KOPT-K1 (cell line): Measurements from ENCODE around the gene TSPAN33.
"Not testable (repeated sequence)": the region's sequence is repeated elsewhere in the genome, so short reads cannot be mapped to it uniquely, and the experiment has no call there.

ENCODE experiments used
- H3K27ac ChIP-seq: fragments of 200-600 bp; sonication (generic); 2 replicates; pipeline ENCODE4 v1.5.1; 2016; ENCODE audit warnings: antibody characterized with exemption, mild to moderate bottlenecking, low read depth, low read length; ENCODE audit not compliant: poor library complexity, severe bottlenecking
- H3K36me3 ChIP-seq: fragments of 200-600 bp; sonication (generic); 2 replicates; pipeline ENCODE4 v1.5.1; 2017; ENCODE audit warnings: antibody characterized with exemption, mild to moderate bottlenecking, low read length, moderate library complexity; ENCODE audit not compliant: insufficient read depth
- H3K9me3 ChIP-seq: fragments of 200-600 bp; sonication (generic); 2 replicates; pipeline ENCODE4 v1.5.1; 2017; ENCODE audit warnings: antibody characterized with exemption, low read length, mild to moderate bottlenecking; ENCODE audit not compliant: insufficient read depth, poor library complexity, severe bottlenecking

TSPAN33 gene

GRCh38 chr7:129205987-129206785, 61.7 kb downstream of the TSPAN33 start:
- Histone ChIP-seq H3K36me3 (peaks cover 26% of the 10 kb centered on the region; the same call in 1 of the 2 replicates), H3K9me3 (no peaks in the 10 kb centered on the region), H3K27ac (no peak overlapping the region)

DNA sequence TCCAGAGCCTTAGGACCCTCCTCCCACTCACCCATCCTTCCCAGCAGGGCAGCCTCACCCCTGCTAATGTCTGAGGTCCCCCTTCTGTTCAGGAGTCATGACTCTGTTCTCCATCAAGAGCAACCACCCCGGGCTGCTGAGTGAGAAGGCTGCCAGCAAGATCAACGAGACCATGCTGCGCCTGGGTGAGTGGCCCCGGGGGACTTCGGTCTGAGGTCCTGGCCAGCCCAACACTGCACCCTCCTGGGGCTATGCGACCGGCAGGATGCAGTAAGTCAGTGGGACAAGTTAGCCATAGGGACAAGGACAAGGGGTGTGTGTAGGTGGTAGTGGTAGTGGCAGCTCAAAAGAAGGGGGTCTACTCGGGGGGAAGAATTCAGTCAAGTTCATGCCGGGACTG, 64.2 kb downstream of the TSPAN33 start:
- Histone ChIP-seq H3K36me3 (peaks cover 29% of the 10 kb centered on the region; the same call in 1 of the 2 replicates), H3K27ac (no peak overlapping the region), H3K9me3 (no peaks in the 10 kb centered on the region)

DNA sequence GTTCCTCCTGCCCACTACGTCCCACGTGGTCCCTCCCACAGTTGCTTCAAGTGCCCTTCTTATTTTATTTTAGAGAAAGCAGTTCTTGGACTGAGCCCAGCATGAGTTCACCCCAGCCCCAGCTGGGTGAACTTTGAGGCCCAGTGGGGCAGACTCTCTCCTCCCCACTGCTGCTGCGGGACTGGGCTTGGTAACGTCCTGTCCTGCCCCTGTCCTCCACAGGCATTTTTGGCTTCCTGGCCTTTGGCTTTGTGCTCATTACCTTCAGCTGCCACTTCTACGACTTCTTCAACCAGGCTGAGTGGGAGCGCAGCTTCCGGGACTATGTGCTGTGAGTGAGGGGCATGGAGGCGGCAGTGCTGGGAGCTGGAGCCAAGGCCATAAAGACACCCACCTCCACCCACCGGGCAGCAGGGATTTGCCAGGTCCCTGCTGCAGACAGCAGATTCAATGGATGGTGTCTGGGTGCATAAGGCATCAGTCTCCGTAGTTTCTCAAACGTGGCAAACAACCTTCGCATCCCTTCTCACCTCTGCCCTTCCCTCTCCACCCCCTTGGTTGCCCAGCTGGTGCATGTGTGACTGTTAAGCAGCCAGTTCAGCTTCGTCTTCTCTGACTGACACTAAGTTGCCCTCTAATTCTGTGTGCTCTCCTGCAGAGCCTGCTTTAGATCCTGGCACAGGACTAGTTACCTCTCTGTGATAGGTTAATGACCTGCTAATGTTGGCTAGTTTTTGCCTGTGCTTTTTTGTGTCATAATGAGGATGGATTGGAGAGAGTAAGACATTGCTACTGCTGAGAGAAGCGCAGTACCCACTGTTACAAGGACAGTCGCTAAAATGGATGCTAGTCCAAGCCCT, 64.8 kb downstream of the TSPAN33 start:
- no peaks in the 10 kb centered on the region for H3K9me3 ChIP-seq

DNA sequence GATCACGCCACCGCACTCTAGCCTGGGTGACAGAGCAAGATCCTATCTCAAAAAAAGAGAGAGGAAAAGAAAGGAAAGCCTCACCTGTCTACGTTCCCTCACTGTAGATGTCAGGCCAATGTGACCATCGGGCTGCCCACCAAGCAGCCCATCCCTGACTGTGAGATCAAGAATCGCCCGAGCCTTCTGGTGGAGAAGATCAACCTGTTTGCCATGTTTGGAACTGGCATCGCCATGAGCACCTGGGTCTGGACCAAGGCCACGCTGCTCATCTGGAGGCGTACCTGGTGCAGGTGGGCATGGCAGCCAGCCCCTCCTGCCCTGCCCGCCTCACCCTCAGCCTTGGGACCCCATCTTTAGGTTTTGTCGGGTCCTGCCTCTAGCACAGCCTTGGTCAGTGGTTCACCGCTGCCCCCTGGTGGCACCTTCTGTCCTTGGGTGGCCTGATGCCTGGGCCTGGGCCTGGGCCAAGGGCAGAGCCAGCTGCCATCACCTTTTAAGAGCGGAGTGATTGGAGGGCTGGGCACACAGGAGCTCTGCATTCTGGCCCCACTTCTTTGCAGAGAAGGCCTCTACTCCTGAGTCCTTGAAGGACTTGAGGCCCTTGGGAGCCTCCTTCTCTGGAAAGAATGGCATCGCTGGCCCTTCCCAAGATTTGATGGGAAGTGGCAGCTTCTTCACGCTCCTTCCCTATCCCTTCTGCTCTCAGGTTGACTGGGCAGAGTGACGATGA, 65.9 kb downstream of the TSPAN33 start:
- no peak overlapping the region for H3K27ac ChIP-seq
- H3K9me3 ChIP-seq: no peaks in the 10 kb centered on the region
- peaks cover 29% of the 10 kb centered on the region; the same call in 1 of the 2 replicates for H3K36me3 ChIP-seq

More for the DNA sequence above, 64.8 kb downstream of the TSPAN33 start:
- Histone ChIP-seq H3K36me3 (peaks cover 29% of the 10 kb centered on the region; the same call in 1 of the 2 replicates), H3K27ac (no peak overlapping the region)

GRCh38 chr7:129210989-129211312, 66.4 kb downstream of the TSPAN33 start:
- no peaks in the 10 kb centered on the region for H3K9me3 ChIP-seq
- H3K27ac ChIP-seq: no peak overlapping the region
- H3K36me3 ChIP-seq: peaks cover 24% of the 10 kb centered on the region; the same call in 1 of the 2 replicates

DNA sequence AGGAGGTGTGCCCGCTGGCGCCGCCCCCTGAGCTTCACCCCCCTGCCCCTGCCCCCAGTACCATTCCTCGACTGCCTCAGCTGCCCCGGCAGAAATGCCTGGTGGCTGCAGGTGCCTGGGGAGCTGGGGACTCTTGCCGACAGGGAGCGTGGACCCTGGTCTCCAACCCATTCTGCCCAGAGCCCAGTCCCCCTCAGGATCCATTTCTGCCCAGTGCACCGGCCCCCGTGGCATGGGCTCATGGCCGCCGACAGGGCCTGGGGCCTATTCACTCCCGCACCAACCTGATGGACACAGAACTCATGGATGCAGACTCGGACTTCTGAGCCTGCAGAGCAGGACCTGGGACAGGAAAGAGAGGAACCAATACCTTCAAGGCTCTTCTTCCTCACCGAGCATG, 67.6 kb downstream of the TSPAN33 start:
- H3K27ac ChIP-seq: no peak overlapping the region
- peaks cover 16% of the 10 kb centered on the region; the same call in 1 of the 2 replicates for H3K36me3 ChIP-seq
- peaks cover 6% of the 10 kb centered on the region for H3K9me3 ChIP-seq

DNA sequence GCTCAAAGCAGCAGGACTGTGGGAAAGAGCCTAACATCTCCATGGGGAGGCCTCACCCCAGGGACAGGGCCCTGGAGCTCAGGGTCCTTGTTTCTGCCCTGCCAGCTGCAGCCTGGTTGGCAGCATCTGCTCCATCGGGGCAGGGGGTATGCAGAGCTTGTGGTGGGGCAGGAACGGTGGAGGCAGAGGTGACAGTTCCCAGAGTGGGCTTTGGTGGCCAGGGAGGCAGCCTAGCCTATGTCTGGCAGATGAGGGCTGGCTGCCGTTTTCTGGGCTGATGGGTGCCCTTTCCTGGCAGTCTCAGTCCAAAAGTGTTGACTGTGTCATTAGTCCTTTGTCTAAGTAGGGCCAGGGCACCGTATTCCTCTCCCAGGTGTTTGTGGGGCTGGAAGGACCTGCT, 68.1 kb downstream of the TSPAN33 start:
- H3K36me3 ChIP-seq: peaks cover 16% of the 10 kb centered on the region; the same call in 1 of the 2 replicates
- H3K9me3 ChIP-seq: peaks cover 6% of the 10 kb centered on the region
- no peak overlapping the region for H3K27ac ChIP-seq

- peaks cover 15% of the 10 kb centered on the region; the same call in 1 of the 2 replicates for H3K36me3 ChIP-seq
- H3K9me3 ChIP-seq: peaks cover 6% of the 10 kb centered on the region
- H3K27ac ChIP-seq: no peak overlapping the region
Measured at GRCh38 chr7:129213828-129214227, 69.3 kb downstream of the TSPAN33 start.

DNA sequence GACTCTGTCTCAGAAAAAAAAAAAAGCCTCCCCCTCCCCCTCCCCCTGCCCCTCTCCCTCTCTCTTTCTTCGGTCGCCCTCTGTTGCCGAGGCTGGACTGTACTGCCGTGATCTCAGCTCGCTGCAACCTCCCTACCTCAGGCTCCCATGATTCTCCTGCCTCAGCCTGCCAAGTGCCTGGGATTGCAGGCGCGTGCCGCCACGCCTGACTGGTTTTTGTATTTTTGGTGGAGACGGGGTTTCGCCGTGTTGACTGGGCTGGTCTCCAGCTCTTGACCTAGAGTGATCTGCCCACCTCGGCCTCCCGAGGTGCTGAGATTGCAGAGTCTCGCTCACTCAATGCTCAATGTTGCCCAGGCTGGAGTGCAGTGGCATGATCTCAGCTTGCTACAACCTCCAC, 71.2 kb downstream of the TSPAN33 start:
- not testable (repeated sequence) for H3K9me3 ChIP-seq, H3K27ac ChIP-seq, H3K36me3 ChIP-seq

- not testable (repeated sequence) for H3K9me3 ChIP-seq, H3K27ac ChIP-seq, H3K36me3 ChIP-seq
Measured at GRCh38 chr7:129216101-129216715, 71.7 kb downstream of the TSPAN33 start.

- not testable (repeated sequence) for H3K27ac ChIP-seq, H3K36me3 ChIP-seq, H3K9me3 ChIP-seq
Measured at GRCh38 chr7:129216821-129217416, 72.4 kb downstream of the TSPAN33 start.

GRCh38 chr7:129218514-129219062, 74.1 kb downstream of the TSPAN33 start:
- Histone ChIP-seq H3K36me3 (no peaks in the 10 kb centered on the region), H3K27ac (no peak overlapping the region), H3K9me3 (peaks cover 6% of the 10 kb centered on the region)

- not testable (repeated sequence) for H3K27ac ChIP-seq
Measured at GRCh38 chr7:129219166-129219565, 74.7 kb downstream of the TSPAN33 start.

More at GRCh38 chr7:129219166-129219565, 74.7 kb downstream of the TSPAN33 start:
- H3K9me3 ChIP-seq, H3K36me3 ChIP-seq: not testable (repeated sequence)
